SK-N-SH (cell line): Measurements from ENCODE around the gene RTN4RL1.

Experiments
- MXI1 ChIP-seq: IDR thresholded peaks from 2 replicates; pipeline ENCODE4 v1.6.1; 2012; ENCODE audit warnings: mild to moderate bottlenecking, low read depth, low read length, improper control_type of control experiment
- TF ChIP-seq, protein P1 (sequence below): fragments of 200-600 bp; sonication (generic); IDR thresholded peaks from 2 replicates; pipeline ENCODE4 v1.6.1; 2017; ENCODE audit warnings: antibody characterized with exemption, mild to moderate bottlenecking, moderate library complexity
- TF ChIP-seq, protein P2 (sequence below): IDR thresholded peaks from 2 replicates; pipeline ENCODE4 v1.4.0; 2012; ENCODE audit warnings: low read depth

DNA sequence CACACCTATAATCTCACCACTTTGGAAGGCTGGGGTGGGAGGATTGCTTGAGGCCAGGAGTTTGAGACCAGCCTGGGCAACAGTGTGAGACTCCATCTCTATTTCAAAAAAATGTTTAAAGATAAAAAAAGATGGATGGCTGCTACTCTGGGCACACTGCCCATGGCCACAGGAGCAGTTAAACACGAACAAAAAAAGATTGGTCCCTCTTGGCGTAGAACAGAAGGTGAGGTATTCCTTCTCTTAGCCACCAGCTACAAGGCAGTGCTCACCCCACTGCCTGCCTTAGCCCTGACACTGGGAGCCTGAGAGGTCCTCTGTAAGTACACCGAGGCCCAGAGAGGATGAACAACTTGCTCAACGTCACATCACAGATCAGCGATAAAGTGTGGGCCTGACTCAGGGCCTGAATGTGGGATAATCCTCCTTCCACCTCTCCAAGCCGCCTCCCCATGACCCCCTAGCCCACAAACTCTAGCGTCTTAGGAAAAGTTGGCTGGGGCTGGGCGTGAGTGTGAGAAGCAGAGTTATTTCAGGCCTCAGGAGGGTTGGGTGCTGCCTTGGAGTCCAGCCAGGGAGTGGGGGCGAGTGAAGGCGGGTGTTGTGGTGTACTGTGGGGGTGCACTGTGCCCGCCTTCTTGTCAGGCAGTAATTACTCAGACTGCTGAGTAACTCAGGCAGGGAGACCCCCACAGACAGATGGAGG lies 2.5 kb upstream of the RTN4RL1 start:
- TF ChIP-seq, protein P1, sequence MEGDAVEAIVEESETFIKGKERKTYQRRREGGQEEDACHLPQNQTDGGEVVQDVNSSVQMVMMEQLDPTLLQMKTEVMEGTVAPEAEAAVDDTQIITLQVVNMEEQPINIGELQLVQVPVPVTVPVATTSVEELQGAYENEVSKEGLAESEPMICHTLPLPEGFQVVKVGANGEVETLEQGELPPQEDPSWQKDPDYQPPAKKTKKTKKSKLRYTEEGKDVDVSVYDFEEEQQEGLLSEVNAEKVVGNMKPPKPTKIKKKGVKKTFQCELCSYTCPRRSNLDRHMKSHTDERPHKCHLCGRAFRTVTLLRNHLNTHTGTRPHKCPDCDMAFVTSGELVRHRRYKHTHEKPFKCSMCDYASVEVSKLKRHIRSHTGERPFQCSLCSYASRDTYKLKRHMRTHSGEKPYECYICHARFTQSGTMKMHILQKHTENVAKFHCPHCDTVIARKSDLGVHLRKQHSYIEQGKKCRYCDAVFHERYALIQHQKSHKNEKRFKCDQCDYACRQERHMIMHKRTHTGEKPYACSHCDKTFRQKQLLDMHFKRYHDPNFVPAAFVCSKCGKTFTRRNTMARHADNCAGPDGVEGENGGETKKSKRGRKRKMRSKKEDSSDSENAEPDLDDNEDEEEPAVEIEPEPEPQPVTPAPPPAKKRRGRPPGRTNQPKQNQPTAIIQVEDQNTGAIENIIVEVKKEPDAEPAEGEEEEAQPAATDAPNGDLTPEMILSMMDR: no peak
- TF ChIP-seq, protein P2, sequence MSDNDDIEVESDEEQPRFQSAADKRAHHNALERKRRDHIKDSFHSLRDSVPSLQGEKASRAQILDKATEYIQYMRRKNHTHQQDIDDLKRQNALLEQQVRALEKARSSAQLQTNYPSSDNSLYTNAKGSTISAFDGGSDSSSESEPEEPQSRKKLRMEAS: no peak
- TF ChIP-seq MXI1: no peak
